CD14-positive monocyte (primary cell): Measurements from ENCODE around the gene MIA2. TPM values are rescaled to one million over a fixed set of nuclear protein-coding genes. Genes with fewer than 3 reads are reported as not detected.

ENCODE experiments used
- DNase-seq, 3 donors: peaks; one replicate each; pipeline ENCODE4 v3.0.0-alpha.2; 2011 to 2022
- H2AFZ ChIP-seq: 2 replicates; pipeline ENCODE4 v1.6.0; 2012; ENCODE audit warnings: mild to moderate bottlenecking, low read depth, low read length, inconsistent platforms; ENCODE audit not compliant: insufficient read depth, poor library complexity, severe bottlenecking
- H3K27ac ChIP-seq, 2 donors: 1 replicate in 1 of 2; 2 replicates in 1 of 2; pipeline ENCODE4 v1.5.1; 2012 to 2013; ENCODE audit warnings: low read length in 2 of 2, control low read depth in 1 of 2, inconsistent platforms in 1 of 2, low read depth in 1 of 2, mild to moderate bottlenecking in 1 of 2
- H3K27me3 ChIP-seq, 2 donors: one replicate each; pipeline versions ENCODE4 v1.6.0 to v1.6.1; 2011 to 2013; ENCODE audit warnings: low read length in 2 of 2; ENCODE audit not compliant: control insufficient read depth in 2 of 2, insufficient read depth in 2 of 2
- H3K36me3 ChIP-seq, 2 donors: replicated peaks in 1 of 2; 1 replicate in 1 of 2; 2 replicates in 1 of 2; pipeline versions ENCODE4 v1.5.1 to v1.6.1; 2012 to 2013; ENCODE audit warnings: low read length in 2 of 2, control low read depth in 1 of 2, inconsistent platforms in 1 of 2, mild to moderate bottlenecking in 1 of 2; ENCODE audit not compliant: insufficient read depth in 2 of 2, control insufficient read depth in 1 of 2
- H3K4me1 ChIP-seq, 2 donors: 1 replicate in 1 of 2; 2 replicates in 1 of 2; pipeline versions ENCODE4 v1.5.1 to v1.6.1; 2012 to 2013; ENCODE audit warnings: low read length in 2 of 2, control low read depth in 1 of 2, inconsistent platforms in 1 of 2, mild to moderate bottlenecking in 1 of 2, moderate library complexity in 1 of 2; ENCODE audit not compliant: insufficient read depth in 2 of 2, control insufficient read depth in 1 of 2
- H3K4me2 ChIP-seq: replicated peaks from 2 replicates; pipeline ENCODE3; 2012; ENCODE audit warnings: low read length, moderate library complexity, mild to moderate bottlenecking; ENCODE audit not compliant: poor library complexity, severe bottlenecking; ENCODE audit errors: extremely low read depth
- H3K4me3 ChIP-seq, 3 experiments: fragments of 200-600 bp in 1 of 3; sonication (generic) in 1 of 3; replicated peaks in 1 of 3; 1 replicate in 2 of 3; 2 replicates in 1 of 3; pipeline ENCODE4 v1.5.1; 2011 to 2013; ENCODE audit warnings: low read length in 3 of 3, mild to moderate bottlenecking in 3 of 3, control low read depth in 2 of 3, low read depth in 2 of 3, inconsistent platforms in 1 of 3, moderate library complexity in 1 of 3
- H3K79me2 ChIP-seq: 2 replicates; pipeline ENCODE4 v1.6.0; 2012; ENCODE audit warnings: mild to moderate bottlenecking, control low read depth, inconsistent platforms, low read length, moderate library complexity; ENCODE audit not compliant: insufficient read depth
- H3K9ac ChIP-seq: 2 replicates; pipeline ENCODE4 v1.6.0; 2017; ENCODE audit warnings: low read length, mild to moderate bottlenecking; ENCODE audit not compliant: insufficient read depth, poor library complexity, severe bottlenecking
- H3K9me3 ChIP-seq, 2 donors: replicated peaks in 1 of 2; 1 replicate in 1 of 2; 2 replicates in 1 of 2; pipeline versions ENCODE4 v1.5.1 to v1.6.1; 2012 to 2013; ENCODE audit warnings: low read length in 2 of 2, control low read depth in 1 of 2; ENCODE audit not compliant: control insufficient read depth in 1 of 2, insufficient read depth in 1 of 2
- H4K20me1 ChIP-seq: 2 replicates; pipeline ENCODE4 v1.6.0; 2012; ENCODE audit warnings: mild to moderate bottlenecking, low read length, control low read depth, moderate library complexity; ENCODE audit not compliant: insufficient read depth
- H3K27ac Mint-ChIP-seq, 7 donors: one replicate each; pipeline ENCODE4 v1.8.0; 2020; ENCODE audit warnings: mild to moderate bottlenecking in 7 of 7, mixed read lengths in 7 of 7, moderate library complexity in 6 of 7, inconsistent platforms in 2 of 7
- H3K27me3 Mint-ChIP-seq, 3 donors: one replicate each; pipeline ENCODE4 v1.8.0; 2021 to 2022; ENCODE audit warnings: low read depth in 3 of 3, mild to moderate bottlenecking in 3 of 3, mixed read lengths in 3 of 3, moderate library complexity in 3 of 3, inconsistent platforms in 1 of 3
- H3K36me3 Mint-ChIP-seq, 2 donors: one replicate each; pipeline ENCODE4 v1.8.0; 2020; ENCODE audit warnings: mixed read lengths in 2 of 2, inconsistent platforms in 1 of 2, mild to moderate bottlenecking in 1 of 2
- H3K4me1 Mint-ChIP-seq: one replicate; pipeline ENCODE4 v1.8.0; 2020; ENCODE audit warnings: mild to moderate bottlenecking, mixed read lengths
- H3K4me3 Mint-ChIP-seq, 2 donors: one replicate each; pipeline ENCODE4 v1.8.0; 2020; ENCODE audit warnings: mild to moderate bottlenecking in 2 of 2, mixed read lengths in 2 of 2, moderate library complexity in 1 of 2
- H3K9me3 Mint-ChIP-seq, 7 donors: one replicate each; pipeline ENCODE4 v1.8.0; 2020 to 2022; ENCODE audit warnings: mixed read lengths in 7 of 7, mild to moderate bottlenecking in 6 of 7, moderate library complexity in 6 of 7, inconsistent platforms in 2 of 7
- CTCF ChIP-seq: fragments of 200-600 bp; IDR thresholded peaks from one replicate; pipeline ENCODE4 v1.8.0; 2022; ENCODE audit warnings: antibody characterized with exemption, mild to moderate bottlenecking
- WGBS: methylation state at CpG from one replicate; pipeline ENCODE4 v1.1.5; 2013; ENCODE audit warnings: missing lambda C conversion rate; ENCODE audit not compliant: insufficient coverage; 5-methylcytosine and 5-hydroxymethylcytosine counted together
- intact Hi-C, 2 donors: fragments of 100-400 bp; cut with micrococcal nuclease; formaldehyde crosslinking; loops; one replicate each; pipeline versions ENCODE4 v1.15.0 to v1.15.1; 2023
- polyA plus RNA-seq, 3 donors: library from polyadenylated mRNA; depleted of rRNA in 1 of 3; unstranded in 2 of 3; stranded (reverse) in 1 of 3; fragments of 300-500 nt in 2 of 3; fragments of >200 nt in 1 of 3; fragmentation: Illumina TruSeq in 2 of 3; gene quantifications; 1 replicate in 2 of 3; 2 replicates in 1 of 3; pipeline ENCODE4 v1.2.3, GENCODE V29; 2012 to 2021

The MIA2 gene
- polyA plus RNA-seq, 3 donors = 19.1 to 24.6 (median 20.0) TPM

- no peaks in the 10 kb centered on the region for H3K27me3 Mint-ChIP-seq
- H4K20me1 ChIP-seq = no peaks in the 10 kb centered on the region
- no peaks in the 10 kb centered on the region for H3K27me3 ChIP-seq
- H3K36me3 Mint-ChIP-seq = peaks cover 60 to 69% of the 10 kb centered on the region in 2 donors
- H3K4me3 Mint-ChIP-seq = no peak overlapping the region
- no peak for DNase-seq
- intact Hi-C loops = no loop called here
- H3K4me1 ChIP-seq = no peaks in the 10 kb centered on the region
- no peaks in the 10 kb centered on the region for H3K4me1 Mint-ChIP-seq
- H3K4me2 ChIP-seq = no peak overlapping the region
- peaks cover 46 to 79% of the 10 kb centered on the region in 2 donors for H3K36me3 ChIP-seq
- H3K9me3 Mint-ChIP-seq = peaks cover 0 to 4% (median 0%) of the 10 kb centered on the region in 7 donors
- H3K9me3 ChIP-seq = no peaks in the 10 kb centered on the region
- no peak overlapping the region for H3K4me3 ChIP-seq
- no CpG with 5 or more reads among the region's 1 CpG for WGBS
- H3K79me2 ChIP-seq = no peaks in the 10 kb centered on the region
- H3K9ac ChIP-seq = no peak overlapping the region
- H2AFZ ChIP-seq = no peak overlapping the region
- peak overlapping the region in 1 of 7 donors; percentile 7 for H3K27ac Mint-ChIP-seq
- H3K27ac ChIP-seq = no peak overlapping the region
- TF ChIP-seq CTCF = no peak
Observed at GRCh38 chr14:39342768-39343167, 109.1 kb downstream of the MIA2 start.

GRCh38 chr14:39343614-39344013 lies 109.9 kb downstream of the MIA2 start:
- H3K27ac ChIP-seq = no peak overlapping the region
- Mint-ChIP-seq H3K27ac (peak overlapping the region in 1 of 7 donors; percentile 26), H3K4me1 (no peaks in the 10 kb centered on the region), H3K27me3 (no peaks in the 10 kb centered on the region), H3K4me3 (no peak overlapping the region), H3K36me3 (peaks cover 59 to 70% of the 10 kb centered on the region in 2 donors), H3K9me3 (peaks cover 0 to 4% (median 1%) of the 10 kb centered on the region in 7 donors)
- intact Hi-C loops = no loop called here
- no peaks in the 10 kb centered on the region for H3K27me3 ChIP-seq
- no peaks in the 10 kb centered on the region for H3K9me3 ChIP-seq
- H4K20me1 ChIP-seq = no peaks in the 10 kb centered on the region
- H3K4me2 ChIP-seq = no peak overlapping the region
- no peaks in the 10 kb centered on the region for H3K4me1 ChIP-seq
- no peak for TF ChIP-seq CTCF
- no peak for DNase-seq
- H2AFZ ChIP-seq = no peak overlapping the region
- no peaks in the 10 kb centered on the region for H3K79me2 ChIP-seq
- no peak overlapping the region for H3K4me3 ChIP-seq
- no peak overlapping the region for H3K9ac ChIP-seq
- peaks cover 48 to 78% of the 10 kb centered on the region in 2 donors for H3K36me3 ChIP-seq
- no CpG with 5 or more reads among the region's 1 CpG for WGBS
